ENCODE data around the gene ADAMTS15.

ADAMTS15 gene

GRCh38 chr11:130448416-130449309, at the start of gene ADAMTS15:
Gene ADAMTS15 (plus strand): TSS chr11:130448645. CDS start chr11:130448974, 329 bp downstream.
- peak; percentile 71 for DNase-seq

- no peak for DNase-seq
Measured at GRCh38 chr11:130399196-130399595, 49.2 kb upstream of the ADAMTS15 start.

- DNase-seq, result no peak
Measured at GRCh38 chr11:130400781-130401483, 47.5 kb upstream of the ADAMTS15 start.

GRCh38 chr11:130402570-130402969, 45.9 kb upstream of the ADAMTS15 start:
- DNase-seq, result no peak

- DNase-seq, result no peak
Measured at GRCh38 chr11:130403271-130403804, 45.1 kb upstream of the ADAMTS15 start.

GRCh38 chr11:130403967-130404366, 44.5 kb upstream of the ADAMTS15 start:
- DNase-seq, result no peak

GRCh38 chr11:130404727-130405126, 43.7 kb upstream of the ADAMTS15 start:
- DNase-seq, result no peak

GRCh38 chr11:130405428-130405827, 43.0 kb upstream of the ADAMTS15 start:
- no peak for DNase-seq

GRCh38 chr11:130407978-130408377, 40.5 kb upstream of the ADAMTS15 start:
- no peak for DNase-seq

- no peak for DNase-seq
Measured at GRCh38 chr11:130408401-130408890, 40.0 kb upstream of the ADAMTS15 start.

- no peak for DNase-seq
Measured at GRCh38 chr11:130408901-130409300, 39.5 kb upstream of the ADAMTS15 start.

GRCh38 chr11:130409594-130410388, 38.7 kb upstream of the ADAMTS15 start:
- DNase-seq, result no peak

GRCh38 chr11:130411223-130411622, 37.2 kb upstream of the ADAMTS15 start:
- DNase-seq, result no peak

GRCh38 chr11:130413405-130414106, 34.9 kb upstream of the ADAMTS15 start:
- no peak for DNase-seq

GRCh38 chr11:130414107-130415080, 34.1 kb upstream of the ADAMTS15 start:
- no peak for DNase-seq

- no peak for DNase-seq
Measured at GRCh38 chr11:130415731-130416529, 32.5 kb upstream of the ADAMTS15 start.

GRCh38 chr11:130416530-130416882, 31.9 kb upstream of the ADAMTS15 start:
- DNase-seq, result no peak

GRCh38 chr11:130416906-130417305, 31.5 kb upstream of the ADAMTS15 start:
- DNase-seq, result no peak

GRCh38 chr11:130418210-130418609, 30.2 kb upstream of the ADAMTS15 start:
- no peak for DNase-seq

- DNase-seq, result no peak
Measured at GRCh38 chr11:130418756-130419155, 29.7 kb upstream of the ADAMTS15 start.
